Measurements from ENCODE around the gene GRAMD1B.
"Not testable (repeated sequence)": the region's sequence is repeated elsewhere in the genome, so short reads cannot be mapped to it uniquely, and the experiment has no call there.

GRAMD1B gene

DNA sequence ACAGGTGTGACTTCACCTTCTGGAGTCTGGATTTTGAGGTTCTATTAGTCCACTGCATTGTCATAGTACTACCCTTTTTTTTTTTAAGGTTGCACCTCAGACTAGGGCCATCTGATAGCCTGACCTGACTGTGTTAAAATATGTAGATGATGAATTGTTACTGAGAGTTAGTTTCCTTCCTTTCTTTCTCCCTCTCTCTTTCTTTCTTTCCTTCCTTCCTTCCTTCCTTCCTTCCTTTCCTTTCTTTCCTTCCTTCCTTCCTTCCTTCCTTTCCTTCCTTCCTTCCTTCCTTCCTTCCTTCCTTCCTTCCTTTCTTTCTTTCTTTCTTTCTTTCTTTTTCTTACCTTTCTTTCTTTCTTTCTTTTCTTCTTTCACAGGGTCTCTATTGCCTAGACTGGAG is 83.2 kb downstream of the GRAMD1B start:
- not testable (repeated sequence) for DNase-seq

DNA sequence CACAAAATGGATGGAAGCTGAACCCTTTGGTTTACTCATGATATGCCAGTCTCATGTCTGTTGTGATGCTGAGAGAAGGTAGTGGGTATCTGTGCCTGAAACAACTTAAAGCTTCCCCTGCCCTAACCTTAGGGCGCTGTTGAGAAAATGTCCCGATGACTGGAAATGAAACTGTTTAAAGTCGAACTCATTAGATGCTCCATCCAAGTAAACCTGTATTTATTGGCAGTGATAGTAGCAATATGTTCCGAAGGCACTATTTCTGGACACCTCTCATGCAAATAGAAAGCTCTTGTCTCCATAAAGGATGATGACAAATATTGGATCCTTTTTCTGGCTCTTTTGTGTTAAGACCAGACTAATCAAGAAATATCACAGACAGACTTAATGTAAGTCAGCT is 86.2 kb downstream of the GRAMD1B start:
- no peak for DNase-seq

DNA sequence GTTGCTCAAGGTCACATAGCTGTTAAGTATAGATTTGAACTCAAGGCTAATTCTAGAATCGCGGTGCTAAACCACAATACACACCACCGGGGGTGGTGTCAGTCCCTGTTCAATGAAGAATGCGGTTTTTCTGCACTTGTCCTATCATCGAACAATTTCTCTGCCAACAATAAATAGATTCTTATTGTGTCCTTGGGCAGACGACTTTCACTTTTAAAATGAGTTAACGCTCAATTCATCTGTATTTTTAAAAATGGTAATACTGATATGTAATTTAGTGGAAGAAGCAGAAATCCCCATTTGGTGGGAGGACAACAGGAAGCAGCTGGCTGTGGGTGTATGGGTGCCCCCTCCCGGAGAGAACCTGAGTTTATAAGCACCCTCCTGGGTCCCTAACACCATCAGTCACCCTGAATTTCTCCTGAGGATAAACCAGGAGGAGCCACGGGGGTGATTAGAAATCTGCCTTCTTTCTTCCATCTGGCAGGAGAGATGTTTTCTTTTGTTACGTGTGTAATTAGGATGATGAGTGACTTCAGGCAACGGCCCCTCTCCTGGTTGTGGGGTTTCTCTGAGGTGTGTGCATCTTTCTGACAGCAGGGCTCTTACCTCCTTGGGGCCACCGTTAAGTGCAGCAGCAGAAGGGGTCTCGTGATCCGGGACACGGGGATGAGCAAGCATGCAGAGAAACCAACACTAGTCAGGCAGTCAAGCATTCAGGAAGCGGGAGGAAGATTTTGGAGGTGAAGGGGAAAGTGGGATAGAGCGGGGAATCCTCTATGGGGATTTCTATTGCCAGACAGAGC is 87.7 kb downstream of the GRAMD1B start:
- DNase-seq: peak; percentile 21 to 35 (median 31)

DNA sequence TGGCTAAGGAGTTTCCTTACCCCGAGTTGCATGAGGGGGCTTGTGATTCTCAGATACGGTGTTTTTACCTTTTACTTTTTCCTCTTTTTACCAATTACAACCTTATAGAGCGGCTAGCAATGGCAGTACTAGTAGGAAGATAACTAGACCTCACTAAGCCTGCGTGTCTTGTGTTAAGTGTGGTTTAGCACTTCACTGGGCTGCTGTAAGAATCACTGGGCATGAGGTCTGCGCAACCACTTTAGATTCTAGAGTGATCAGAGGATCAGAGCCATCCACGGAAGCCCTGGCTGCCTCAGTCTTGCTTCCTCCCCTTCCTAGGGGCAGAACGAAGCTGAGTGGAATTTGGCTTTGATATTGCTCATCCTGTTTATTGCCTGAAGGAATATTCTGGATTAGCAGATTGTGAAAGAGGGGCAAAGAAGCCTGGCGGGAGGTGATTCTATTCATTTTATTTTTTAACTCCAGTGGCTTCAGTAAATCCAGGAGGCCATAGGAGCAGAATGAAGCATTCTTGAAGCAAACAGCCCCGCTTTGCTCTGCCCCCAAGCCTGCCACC is 88.5 kb downstream of the GRAMD1B start:
- DNase-seq: no peak

DNA sequence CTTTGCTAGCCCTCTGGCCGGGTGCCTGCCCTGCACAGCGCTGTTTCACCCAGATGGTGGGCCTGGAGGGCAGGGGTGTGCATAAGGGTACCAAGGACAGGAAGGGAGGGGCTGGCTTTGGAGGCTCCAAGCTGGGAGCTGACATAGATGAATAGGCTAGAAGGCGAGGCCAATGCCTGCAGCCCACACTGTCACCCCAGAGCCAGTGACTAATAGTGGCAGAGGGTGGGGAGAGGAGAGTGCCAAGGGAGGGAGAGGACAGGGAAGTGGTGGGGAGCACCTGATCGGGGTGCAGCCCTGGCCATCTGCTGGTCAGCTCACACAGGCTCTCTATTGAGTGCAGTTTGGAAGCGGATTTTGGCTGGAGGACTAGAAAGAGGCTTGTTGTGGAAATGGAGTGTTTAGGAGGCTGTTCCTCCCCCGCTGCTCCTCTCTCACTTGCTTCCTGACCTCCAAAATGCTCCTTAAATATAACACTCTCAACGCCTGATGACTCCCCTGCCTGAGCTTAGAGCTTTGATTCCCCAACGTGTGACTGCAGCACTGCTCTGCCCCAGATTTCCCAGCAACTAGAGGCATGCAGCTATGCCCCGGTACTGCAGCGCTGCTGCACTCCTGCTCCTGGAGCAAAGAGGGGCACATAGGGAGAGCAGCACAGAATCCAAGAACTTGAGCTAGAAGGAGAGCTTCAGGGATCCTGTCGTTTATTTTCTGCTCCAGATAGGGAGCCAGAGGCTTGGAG is 89.2 kb downstream of the GRAMD1B start:
- peak; percentile 46 to 71 (median 49) for DNase-seq

DNA sequence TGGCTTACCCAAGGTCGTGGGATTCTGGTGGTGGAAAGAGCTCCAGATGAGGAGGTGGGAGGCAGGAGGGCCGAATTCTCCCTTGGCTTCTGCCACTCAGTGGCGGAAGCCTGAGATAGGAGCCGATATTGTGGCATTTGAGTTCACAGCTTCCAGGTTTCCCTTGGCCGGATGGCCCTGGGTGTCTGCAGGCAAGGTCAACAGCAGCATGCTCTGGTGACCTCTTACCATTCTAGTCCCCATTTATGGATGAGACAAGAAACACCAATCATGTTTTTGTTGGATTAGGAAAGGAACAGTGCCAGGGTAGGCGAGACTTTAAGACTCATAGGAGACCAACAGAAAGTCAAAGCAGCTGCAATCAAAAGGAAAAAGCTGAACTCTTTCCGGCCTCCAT is 89.7 kb downstream of the GRAMD1B start:
- no peak for DNase-seq

DNA sequence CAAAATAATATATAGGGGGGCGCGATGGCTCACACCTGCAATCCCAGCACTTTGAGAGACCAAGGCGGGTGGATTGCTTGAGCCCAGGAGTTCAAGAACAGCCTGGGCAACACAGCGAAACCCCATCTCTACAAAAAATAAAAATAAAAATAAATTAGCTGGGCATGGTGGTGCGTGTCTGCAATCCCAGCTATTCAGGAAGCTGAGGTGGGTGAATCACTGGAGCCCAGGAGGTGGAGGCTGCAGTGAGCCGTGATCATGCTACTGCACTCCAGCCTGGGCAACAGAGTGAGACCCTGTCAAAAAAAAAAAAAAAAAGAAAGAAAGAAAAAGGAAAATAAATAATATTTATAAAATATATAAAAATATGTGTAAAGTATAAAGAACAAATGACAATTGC is 90.4 kb downstream of the GRAMD1B start:
- not testable (repeated sequence) for DNase-seq

DNA sequence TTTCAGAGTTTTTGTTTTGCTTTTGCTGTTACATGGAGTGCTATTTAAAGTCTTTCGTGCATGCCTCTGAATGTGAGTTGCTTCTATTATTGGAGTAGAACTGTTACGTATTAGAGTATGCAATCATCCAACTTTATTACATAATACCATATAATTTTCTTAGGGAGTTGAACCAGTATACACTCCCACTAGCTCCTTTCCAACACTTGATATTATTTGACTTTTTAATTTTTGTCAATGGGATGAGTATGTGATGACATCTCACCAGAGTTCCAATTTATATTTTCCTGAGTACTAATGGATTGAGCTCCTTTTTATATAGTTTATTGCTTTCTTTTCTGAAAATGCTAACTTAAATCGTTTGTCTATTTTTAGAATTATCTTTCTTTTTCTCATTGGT is 90.9 kb downstream of the GRAMD1B start:
- DNase-seq: no peak

DNA sequence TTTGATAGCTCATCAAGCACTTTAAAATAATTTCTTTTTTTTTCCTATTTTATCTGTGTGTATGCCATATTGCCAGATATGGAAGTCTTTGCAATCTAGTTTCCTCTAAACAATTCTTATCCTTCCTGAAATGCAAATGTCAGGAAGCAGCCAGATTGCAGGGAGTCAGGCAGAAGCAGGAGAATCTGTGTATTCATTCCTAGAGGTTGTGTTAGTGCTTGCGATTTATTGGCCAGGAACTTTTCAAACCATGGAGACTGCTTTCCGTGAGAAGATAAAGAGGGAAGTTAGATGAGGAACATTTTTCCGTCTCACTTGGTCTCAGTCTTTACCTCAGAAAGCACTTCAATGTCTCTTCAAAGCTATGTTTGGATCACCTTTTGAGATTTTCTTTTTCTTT is 91.9 kb downstream of the GRAMD1B start:
- DNase-seq: no peak

DNA sequence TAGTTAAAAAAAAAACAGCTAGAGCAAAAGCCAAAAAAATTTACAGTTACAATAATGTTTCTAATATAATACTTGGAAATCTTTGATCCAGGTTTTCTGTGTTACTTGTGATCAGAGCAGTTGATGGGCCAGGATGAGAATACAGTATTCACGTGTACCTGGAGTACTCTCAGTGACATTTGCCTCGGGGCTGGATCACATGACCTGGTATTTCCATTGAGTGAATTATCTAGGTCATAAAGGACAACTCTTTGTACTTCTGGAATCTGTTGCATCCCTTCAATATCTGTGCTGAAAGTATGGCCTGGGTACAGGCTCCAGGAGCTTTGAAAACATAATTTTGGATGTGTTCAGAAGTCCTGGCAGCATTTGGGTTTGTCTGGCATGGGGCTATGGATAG is 93.5 kb downstream of the GRAMD1B start:
- DNase-seq: no peak

DNA sequence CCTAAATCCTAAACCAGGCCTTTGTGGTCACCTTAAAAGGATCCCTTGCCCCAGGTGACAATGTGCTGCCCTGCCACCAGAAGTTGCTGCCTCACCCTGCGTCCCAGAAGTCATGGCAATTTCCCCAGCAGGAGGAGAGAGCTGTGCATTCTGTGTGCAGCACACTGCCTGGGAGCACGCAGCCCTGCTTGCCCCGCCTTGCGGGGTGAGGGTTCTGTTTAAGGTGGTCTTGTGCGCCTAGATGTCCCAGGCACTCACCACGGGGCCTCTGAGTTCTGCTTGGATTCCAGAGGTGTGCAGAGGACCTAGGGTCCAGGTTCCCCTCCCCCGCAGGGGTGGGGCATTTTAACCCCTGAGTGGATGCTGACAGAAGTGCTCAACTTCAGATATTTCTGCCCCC is 95.0 kb downstream of the GRAMD1B start:
- no peak for DNase-seq

DNA sequence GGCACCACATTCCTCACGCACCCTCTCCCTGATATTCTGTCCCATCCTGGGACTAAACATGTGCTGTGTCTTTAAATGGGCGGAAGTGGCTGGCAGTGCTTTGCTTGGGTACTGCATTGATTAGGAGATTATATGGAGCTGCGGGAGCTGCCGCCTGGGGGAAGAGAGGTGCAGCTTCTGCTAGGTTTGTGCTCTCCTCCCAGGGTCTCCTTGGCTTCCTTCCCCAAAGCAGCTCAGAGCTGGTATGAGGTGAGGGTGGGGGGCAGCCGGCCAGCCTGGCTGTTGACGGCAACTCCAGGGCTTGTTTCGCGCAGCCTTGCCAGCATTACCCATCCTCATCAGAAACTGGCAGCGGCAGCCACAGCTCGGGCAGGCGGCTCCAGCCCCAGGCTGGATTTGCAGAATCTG is 95.4 kb downstream of the GRAMD1B start:
- DNase-seq: no peak

DNA sequence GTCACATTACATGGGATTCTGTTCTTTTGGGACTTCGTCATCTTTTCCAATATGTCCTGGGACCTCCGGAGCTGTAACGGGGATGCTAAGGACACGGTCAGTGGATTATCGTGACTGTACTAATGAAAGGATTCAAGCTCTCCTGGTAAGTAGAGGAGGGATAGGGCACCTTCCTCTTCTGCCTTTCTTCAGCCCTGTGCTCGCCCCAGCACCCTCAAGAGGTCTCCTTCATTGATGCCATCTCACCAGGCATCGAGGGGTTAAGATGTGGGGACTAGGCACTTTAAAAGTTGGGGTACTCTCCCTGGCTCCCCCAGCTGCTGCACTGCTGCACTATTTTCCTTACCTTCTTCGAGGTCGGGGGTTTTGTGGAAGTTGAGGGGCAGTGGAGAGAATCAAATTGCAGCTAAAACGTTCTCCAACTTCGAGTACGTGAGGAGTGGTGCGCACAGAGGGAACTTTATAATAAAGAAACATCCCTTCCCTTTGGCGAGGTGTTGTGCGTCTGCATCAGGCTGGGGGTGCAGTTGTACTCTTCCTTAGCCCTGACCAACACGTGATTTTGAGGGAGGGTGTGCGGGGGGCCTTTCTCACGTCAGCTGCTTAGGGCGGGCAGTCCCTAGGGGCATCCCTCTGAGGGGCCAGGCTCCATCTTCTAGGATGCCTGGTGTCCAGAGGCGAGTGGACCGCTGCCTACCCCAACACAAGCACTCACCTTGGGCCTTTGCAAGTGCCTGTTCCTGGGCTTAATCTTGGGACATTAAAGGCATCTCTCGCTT is 96.1 kb downstream of the GRAMD1B start:
- no peak for DNase-seq

DNA sequence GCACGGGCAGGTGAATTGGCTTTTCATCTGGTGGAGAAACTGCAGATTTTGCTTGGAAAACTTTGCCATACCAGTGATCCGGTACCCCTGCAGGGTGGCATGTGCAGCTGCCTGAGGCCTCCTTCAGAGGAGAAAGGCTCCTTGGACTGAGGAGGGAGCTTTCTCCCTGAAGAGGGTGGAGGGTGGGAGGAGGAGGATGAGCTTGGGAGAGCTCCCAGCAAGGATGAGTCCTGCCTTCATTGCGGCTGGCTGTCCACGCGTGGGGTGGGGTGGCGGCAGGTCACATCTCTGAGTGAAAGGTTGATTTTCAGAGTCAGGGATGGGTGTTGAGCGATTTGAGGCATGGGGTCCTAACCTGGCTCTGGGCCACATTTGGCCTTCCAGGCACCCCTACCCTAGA is 96.8 kb downstream of the GRAMD1B start:
- no peak for DNase-seq

DNA sequence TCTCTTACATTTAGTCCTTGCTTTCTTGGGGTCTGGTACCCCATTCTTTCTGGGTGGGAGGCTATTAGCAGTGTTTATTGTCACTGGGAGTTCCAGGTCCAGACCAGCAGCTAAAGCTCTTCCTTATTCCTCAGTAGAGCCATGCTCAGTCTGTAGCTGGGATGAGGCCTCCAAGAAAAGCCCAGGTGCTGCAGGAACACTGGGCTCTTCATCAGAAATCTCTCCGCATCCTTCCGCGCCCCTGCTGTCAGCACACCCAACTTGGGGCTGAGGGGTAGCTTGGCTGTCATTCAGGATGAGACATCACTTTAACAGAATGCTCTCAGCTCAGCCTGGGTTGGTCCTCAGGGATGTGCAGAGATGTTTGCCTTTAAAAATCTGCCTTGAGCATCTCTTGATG is 97.5 kb downstream of the GRAMD1B start:
- no peak for DNase-seq

DNA sequence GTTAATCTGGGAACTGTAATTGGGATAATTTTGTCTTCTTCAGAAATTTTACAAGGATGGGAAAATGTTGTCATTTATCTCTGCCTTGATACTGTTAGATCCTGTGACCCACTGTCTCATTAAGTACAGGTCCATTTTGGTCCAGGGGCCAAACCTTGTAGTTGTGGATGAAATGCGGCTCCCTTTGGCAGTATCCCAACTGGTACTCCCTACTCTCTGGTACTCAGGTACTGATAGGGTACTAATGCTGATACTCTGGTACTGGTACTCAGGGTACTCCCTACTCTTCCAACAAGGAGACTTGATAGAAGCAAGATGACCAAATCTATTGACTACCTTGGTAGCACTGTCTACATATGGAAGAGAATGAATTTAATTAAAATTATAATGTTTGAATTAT is 97.9 kb downstream of the GRAMD1B start:
- DNase-seq: no peak

DNA sequence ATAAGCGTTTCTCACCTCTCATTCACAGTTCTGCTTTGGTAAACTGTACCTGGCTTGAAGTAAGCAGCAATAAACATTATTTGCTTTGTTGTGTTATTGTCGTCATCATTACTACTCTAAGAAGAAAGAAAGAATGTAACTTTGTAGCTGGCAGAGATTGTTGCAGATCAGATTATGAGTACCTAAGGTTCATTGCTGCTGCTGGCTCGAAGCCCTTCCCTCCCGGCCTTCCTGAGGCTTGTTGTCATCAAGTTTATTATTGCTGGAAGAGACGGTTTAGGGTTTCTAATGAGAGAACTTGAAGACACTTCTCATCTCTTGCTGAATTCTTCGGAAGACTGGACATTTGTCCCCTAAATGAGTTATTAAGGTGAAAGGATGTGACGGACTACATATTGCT is 101.3 kb downstream of the GRAMD1B start:
- DNase-seq: no peak

DNA sequence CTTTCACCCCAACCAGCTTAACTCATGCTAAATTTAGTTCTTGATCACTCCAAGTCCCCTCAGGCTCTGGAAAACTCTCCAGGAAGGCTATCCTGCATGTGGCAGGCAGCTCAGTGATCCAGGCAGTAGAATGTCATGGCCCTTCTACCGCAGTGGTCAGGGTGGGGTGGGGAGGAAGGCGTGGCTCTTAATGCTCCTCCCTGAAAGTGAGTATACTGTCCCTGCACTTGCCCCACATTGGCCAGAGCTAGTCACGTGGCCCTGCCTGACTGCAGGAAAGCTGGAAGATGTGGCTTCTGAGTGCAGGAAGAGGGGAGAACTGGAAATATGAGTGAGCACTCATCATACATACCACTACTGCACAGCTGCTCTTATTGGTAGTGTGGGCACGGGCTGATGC is 102.1 kb downstream of the GRAMD1B start:
- no peak for DNase-seq

DNA sequence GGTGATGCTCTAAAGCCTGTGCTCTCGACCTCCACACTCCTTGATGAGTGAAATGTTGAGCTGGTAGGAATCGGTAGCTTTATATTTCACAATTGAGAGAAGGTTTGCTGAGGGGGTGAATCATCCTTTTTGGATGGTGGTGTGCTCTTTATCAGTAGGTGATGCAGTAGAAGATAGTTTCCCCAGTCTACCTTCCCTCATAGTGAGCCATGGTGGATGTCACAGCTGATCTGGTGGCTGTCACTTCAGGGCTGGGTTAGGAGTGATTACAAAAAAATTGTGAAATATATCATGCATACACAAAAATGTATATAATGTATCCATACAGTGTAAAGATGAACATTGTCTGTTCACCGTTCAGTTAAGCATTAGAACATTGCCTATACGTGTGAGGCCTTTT is 105.3 kb downstream of the GRAMD1B start:
- DNase-seq: no peak

DNA sequence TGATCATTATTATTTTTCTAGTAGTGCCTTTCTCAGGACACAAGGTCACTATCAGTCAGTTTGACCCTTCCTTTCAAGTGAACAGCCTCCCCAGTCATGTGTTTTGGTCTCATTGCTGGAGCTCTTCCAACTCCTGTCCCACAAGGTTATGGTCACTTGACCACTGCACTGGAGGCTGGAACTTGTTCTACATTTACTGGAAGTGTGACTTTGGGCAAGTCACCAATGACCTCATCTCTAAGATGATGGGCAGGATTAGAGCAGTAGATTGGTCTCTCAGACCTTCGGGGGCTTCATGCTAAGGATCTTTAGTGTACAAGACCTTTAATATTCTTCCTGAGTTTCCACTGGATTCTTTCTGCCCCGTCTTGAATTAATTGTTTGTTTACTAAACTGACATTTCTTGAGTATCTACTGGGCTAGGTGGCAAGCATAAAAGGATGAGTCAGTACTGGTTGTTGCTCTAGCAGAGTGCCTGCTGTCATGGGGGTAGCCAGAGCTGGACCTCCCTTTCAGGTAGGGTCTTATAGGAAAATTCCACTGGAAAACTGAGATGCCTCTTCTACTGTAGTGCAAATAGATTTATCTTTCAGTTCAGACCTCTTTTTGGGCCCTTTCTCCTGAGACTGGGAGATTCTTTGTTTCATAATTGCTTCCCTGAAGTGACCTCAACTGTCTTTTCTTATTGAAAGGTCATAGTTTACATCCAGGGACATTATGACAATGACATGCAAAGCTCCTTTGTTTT is 106.8 kb downstream of the GRAMD1B start:
- peak; percentile 61 to 83 (median 75) for DNase-seq

DNA sequence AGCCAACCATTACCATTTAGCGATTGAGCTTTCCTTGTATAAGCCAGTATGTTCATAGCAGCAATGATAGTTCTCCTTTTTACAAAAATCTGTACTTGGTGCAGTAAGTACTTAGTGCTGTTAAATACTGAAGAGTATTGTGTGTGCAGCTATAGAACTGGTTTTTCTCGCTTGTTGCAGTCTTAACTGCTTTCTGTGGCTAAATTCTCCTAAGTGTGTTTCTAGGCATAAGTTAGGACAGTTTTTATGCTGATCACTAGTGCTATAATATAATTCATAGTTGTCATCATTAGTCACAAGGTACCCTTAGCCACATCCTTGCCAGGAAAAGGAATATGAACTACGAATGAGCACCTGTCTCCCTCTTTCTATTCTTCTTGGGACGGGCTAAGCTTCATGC is 107.7 kb downstream of the GRAMD1B start:
- no peak for DNase-seq

DNA sequence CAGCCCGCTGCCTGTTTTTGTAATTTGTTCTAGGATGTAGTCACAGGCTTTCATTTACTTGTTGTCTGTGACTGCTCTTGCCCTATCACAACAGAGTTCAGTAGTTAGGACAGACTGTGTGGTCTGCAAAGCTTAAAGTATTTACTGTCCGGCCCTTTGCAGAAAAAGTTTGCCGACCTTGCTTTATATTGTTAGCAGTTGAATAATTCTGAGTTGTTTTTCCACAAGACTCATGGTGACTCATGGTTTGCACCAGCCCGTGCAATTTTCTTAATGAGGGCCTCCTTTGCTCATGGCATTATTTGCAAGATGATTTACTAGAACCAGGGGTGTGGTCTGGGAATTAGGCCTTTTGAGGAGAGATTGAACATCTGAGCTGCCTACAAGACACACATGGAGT is 113.7 kb downstream of the GRAMD1B start:
- peak; percentile 34 to 58 (median 57) for DNase-seq
